Measurements from ENCODE around the gene CHAT.

The CHAT gene

DNA sequence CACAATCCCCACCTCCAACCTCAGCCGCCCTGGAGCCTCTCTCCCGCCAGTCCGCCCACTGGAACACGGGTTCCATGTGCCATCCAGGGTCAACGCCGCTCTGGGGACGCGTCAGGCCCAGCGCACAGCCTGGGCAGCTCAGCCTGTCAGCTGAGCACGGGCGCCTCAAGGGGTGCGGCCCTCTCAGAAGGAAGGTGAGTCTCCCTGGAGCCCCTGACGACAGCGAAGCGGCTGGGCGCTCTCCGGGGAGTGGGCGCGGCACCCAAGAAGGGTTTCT, 4.9 kb upstream of the CHAT start:
- no peaks in the 10 kb centered on the region for H3K27me3 ChIP-seq (ENCODE audit: control insufficient read depth, low read length)
- no peak overlapping the region for H3K27ac ChIP-seq (ENCODE audit: low read depth, low read length)
- H3F3A ChIP-seq (ENCODE audit: control insufficient read depth, insufficient read depth) = no peaks in the 10 kb centered on the region
- H3K9me3 ChIP-seq (ENCODE audit: control insufficient read depth, insufficient read depth, low read length) = no peaks in the 10 kb centered on the region; the same call in 1 of the 2 replicates
- H3K4me1 ChIP-seq (ENCODE audit: control insufficient read depth, low read length) = no peaks in the 10 kb centered on the region
- H3K36me3 ChIP-seq (ENCODE audit: control insufficient read depth, low read length) = no peaks in the 10 kb centered on the region
- no peaks in the 10 kb centered on the region for H4K20me1 ChIP-seq (ENCODE audit: control insufficient read depth, insufficient read depth, low read depth, low read length)
- H3K79me2 ChIP-seq (ENCODE audit: control insufficient read depth, low read length) = no peaks in the 10 kb centered on the region
- H3K4me3 ChIP-seq (ENCODE audit: low read length) = no peak overlapping the region
- TF ChIP-seq, protein P1, sequence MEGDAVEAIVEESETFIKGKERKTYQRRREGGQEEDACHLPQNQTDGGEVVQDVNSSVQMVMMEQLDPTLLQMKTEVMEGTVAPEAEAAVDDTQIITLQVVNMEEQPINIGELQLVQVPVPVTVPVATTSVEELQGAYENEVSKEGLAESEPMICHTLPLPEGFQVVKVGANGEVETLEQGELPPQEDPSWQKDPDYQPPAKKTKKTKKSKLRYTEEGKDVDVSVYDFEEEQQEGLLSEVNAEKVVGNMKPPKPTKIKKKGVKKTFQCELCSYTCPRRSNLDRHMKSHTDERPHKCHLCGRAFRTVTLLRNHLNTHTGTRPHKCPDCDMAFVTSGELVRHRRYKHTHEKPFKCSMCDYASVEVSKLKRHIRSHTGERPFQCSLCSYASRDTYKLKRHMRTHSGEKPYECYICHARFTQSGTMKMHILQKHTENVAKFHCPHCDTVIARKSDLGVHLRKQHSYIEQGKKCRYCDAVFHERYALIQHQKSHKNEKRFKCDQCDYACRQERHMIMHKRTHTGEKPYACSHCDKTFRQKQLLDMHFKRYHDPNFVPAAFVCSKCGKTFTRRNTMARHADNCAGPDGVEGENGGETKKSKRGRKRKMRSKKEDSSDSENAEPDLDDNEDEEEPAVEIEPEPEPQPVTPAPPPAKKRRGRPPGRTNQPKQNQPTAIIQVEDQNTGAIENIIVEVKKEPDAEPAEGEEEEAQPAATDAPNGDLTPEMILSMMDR (IDR thresholded peaks at IDR 0.05; ENCODE audit: low read depth, low read length, poor library complexity, severe bottlenecking) = no peak
- TF ChIP-seq EZH2phosphoT487 (IDR thresholded peaks at IDR 0.05; ENCODE audit: borderline replicate concordance, low read length) = no peak
- H3K4me2 ChIP-seq (ENCODE audit: low read length) = no peak overlapping the region
- H3K9me2 ChIP-seq (replicated peaks; ENCODE audit: control insufficient read depth, low read length) = no peaks in the 10 kb centered on the region

- Histone ChIP-seq H3K27ac (ENCODE audit: low read depth, low read length) (no peak overlapping the region), H3K9me2 (replicated peaks; ENCODE audit: control insufficient read depth, low read length) (no peaks in the 10 kb centered on the region), H3F3A (ENCODE audit: control insufficient read depth, insufficient read depth) (no peaks in the 10 kb centered on the region), H3K27me3 (ENCODE audit: control insufficient read depth, low read length) (no peaks in the 10 kb centered on the region), H3K9me3 (ENCODE audit: control insufficient read depth, insufficient read depth, low read length) (no peaks in the 10 kb centered on the region; the same call in 1 of the 2 replicates), H3K4me1 (ENCODE audit: control insufficient read depth, low read length) (no peaks in the 10 kb centered on the region), H3K4me2 (ENCODE audit: low read length) (no peak overlapping the region), H4K20me1 (ENCODE audit: control insufficient read depth, insufficient read depth, low read depth, low read length) (no peaks in the 10 kb centered on the region), H3K36me3 (ENCODE audit: control insufficient read depth, low read length) (no peaks in the 10 kb centered on the region), H3K79me2 (ENCODE audit: control insufficient read depth, low read length) (no peaks in the 10 kb centered on the region), H3K4me3 (ENCODE audit: low read length) (no peak overlapping the region)
- TF ChIP-seq EZH2phosphoT487 (IDR thresholded peaks at IDR 0.05; ENCODE audit: borderline replicate concordance, low read length) = no peak
- TF ChIP-seq, protein P1 (IDR thresholded peaks at IDR 0.05; ENCODE audit: low read depth, low read length, poor library complexity, severe bottlenecking) = no peak
These were observed 4.3 kb upstream of the CHAT start for GRCh38 chr10:49609283-49610113.

DNA sequence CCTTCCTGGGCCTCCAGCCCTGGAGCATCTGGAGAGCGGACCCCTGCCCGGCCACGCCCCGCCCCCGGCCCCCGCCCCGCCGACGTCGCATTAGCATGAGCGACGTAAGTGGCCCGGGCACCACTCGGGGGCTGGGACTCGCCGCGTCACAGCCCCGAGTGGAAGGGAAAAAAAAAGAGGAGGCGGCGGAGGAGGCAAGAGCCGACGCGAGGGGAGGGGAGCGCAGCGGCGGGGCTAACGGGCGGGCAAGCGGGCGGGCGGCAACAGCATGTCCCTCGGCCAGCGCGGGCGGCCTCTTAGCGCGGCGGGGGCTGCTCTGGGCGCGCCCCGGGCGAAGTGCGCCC, 3.8 kb upstream of the CHAT start, which contains the start of gene SLC18A3:
Gene SLC18A3, plus strand, starts transcription at position 197 of the 344 bp plus-strand sequence. CDS start 431 bp downstream, outside the sequence.
- no peaks in the 10 kb centered on the region for H3K27me3 ChIP-seq (ENCODE audit: control insufficient read depth, low read length)
- TF ChIP-seq, protein P1 (IDR thresholded peaks at IDR 0.05; ENCODE audit: low read depth, low read length, poor library complexity, severe bottlenecking) = no peak
- TF ChIP-seq EZH2phosphoT487 (IDR thresholded peaks at IDR 0.05; ENCODE audit: borderline replicate concordance, low read length) = no peak

More for the DNA sequence above, 3.8 kb upstream of the CHAT start, which contains the start of gene SLC18A3:
- H3K9me2 ChIP-seq (replicated peaks; ENCODE audit: control insufficient read depth, low read length) = no peaks in the 10 kb centered on the region
- no peaks in the 10 kb centered on the region for H3K79me2 ChIP-seq (ENCODE audit: control insufficient read depth, low read length)
- H3K36me3 ChIP-seq (ENCODE audit: control insufficient read depth, low read length) = no peaks in the 10 kb centered on the region
- H3K4me2 ChIP-seq (ENCODE audit: low read length) = no peak within 1 kb of the TSS
- H3K4me3 ChIP-seq (ENCODE audit: low read length) = no peak within 1 kb of the TSS
- H4K20me1 ChIP-seq (ENCODE audit: control insufficient read depth, insufficient read depth, low read depth, low read length) = no peaks in the 10 kb centered on the region
- H3K27ac ChIP-seq (ENCODE audit: low read depth, low read length) = no peak within 1 kb of the TSS
- H3K4me1 ChIP-seq (ENCODE audit: control insufficient read depth, low read length) = no peaks in the 10 kb centered on the region
- H3F3A ChIP-seq (ENCODE audit: control insufficient read depth, insufficient read depth) = no peaks in the 10 kb centered on the region
- H3K9me3 ChIP-seq (ENCODE audit: control insufficient read depth, insufficient read depth, low read length) = no peaks in the 10 kb centered on the region; the same call in 1 of the 2 replicates
